ENCODE measurements around the gene PPM1E.

DNA sequence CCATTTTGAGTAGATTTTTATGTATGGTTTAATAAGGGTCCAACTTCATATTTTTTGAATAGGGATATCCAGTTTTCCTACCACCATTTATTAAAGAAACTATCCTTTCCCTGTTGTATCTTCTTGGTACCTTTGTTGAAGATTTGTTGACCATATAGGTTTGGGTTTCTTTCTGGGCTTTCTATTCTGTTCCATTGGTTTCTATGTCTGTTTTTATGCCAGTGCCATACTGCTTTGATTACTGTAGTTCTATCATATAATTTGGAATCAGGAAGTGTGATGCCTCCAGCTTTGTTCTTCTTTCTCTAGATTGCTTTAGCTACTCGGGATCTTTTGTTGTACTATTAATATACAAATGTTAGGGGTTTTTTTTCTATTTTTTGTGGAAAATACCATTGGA, 46.5 kb downstream of the PPM1E start:
- TF ChIP-seq EP300 (conservative IDR thresholded peaks at IDR 0.05; ENCODE audit: poor library complexity, severe bottlenecking) (no peak), EZH2 (IDR thresholded peaks at IDR 0.05; ENCODE audit: borderline replicate concordance, insufficient read depth, low read length, poor library complexity, severe bottlenecking) (no peak), POLR2AphosphoS5 (IDR thresholded peaks at IDR 0.05) (no peak)
- TF ChIP-seq, protein P1, sequence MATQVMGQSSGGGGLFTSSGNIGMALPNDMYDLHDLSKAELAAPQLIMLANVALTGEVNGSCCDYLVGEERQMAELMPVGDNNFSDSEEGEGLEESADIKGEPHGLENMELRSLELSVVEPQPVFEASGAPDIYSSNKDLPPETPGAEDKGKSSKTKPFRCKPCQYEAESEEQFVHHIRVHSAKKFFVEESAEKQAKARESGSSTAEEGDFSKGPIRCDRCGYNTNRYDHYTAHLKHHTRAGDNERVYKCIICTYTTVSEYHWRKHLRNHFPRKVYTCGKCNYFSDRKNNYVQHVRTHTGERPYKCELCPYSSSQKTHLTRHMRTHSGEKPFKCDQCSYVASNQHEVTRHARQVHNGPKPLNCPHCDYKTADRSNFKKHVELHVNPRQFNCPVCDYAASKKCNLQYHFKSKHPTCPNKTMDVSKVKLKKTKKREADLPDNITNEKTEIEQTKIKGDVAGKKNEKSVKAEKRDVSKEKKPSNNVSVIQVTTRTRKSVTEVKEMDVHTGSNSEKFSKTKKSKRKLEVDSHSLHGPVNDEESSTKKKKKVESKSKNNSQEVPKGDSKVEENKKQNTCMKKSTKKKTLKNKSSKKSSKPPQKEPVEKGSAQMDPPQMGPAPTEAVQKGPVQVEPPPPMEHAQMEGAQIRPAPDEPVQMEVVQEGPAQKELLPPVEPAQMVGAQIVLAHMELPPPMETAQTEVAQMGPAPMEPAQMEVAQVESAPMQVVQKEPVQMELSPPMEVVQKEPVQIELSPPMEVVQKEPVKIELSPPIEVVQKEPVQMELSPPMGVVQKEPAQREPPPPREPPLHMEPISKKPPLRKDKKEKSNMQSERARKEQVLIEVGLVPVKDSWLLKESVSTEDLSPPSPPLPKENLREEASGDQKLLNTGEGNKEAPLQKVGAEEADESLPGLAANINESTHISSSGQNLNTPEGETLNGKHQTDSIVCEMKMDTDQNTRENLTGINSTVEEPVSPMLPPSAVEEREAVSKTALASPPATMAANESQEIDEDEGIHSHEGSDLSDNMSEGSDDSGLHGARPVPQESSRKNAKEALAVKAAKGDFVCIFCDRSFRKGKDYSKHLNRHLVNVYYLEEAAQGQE (IDR thresholded peaks at IDR 0.05; ENCODE audit: borderline replicate concordance) = no peak
- TF ChIP-seq, protein P2, sequence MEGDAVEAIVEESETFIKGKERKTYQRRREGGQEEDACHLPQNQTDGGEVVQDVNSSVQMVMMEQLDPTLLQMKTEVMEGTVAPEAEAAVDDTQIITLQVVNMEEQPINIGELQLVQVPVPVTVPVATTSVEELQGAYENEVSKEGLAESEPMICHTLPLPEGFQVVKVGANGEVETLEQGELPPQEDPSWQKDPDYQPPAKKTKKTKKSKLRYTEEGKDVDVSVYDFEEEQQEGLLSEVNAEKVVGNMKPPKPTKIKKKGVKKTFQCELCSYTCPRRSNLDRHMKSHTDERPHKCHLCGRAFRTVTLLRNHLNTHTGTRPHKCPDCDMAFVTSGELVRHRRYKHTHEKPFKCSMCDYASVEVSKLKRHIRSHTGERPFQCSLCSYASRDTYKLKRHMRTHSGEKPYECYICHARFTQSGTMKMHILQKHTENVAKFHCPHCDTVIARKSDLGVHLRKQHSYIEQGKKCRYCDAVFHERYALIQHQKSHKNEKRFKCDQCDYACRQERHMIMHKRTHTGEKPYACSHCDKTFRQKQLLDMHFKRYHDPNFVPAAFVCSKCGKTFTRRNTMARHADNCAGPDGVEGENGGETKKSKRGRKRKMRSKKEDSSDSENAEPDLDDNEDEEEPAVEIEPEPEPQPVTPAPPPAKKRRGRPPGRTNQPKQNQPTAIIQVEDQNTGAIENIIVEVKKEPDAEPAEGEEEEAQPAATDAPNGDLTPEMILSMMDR (IDR thresholded peaks at IDR 0.05; ENCODE audit: poor library complexity, severe bottlenecking) = no peak
